ENCODE data around the gene SLC37A2. TPM values are rescaled to one million over a fixed set of nuclear protein-coding genes. Genes with fewer than 3 reads are reported as not detected.

SLC37A2 gene
- total RNA-seq, 1 experiment from 2014 or later: 0.41 TPM

GRCh38 chr11:125128450-125128849, 65.3 kb downstream of the SLC37A2 start:
- Histone ChIP-seq H3K4me2 (ENCODE audit: low read depth, low read length, poor library complexity, severe bottlenecking) (no peak overlapping the region), H3K27ac (ENCODE audit: low read length) (no peak overlapping the region), H3K9me3 (ENCODE audit: low read length) (no peaks in the 10 kb centered on the region), H3K79me2 (ENCODE audit: low read length) (no peaks in the 10 kb centered on the region), H3K4me3 (ENCODE audit: low read length) (no peak overlapping the region), H4K20me1 (ENCODE audit: insufficient read depth, low read depth, low read length) (no peaks in the 10 kb centered on the region), H3K36me3 (ENCODE audit: insufficient read depth, low read length) (no peaks in the 10 kb centered on the region), H3K4me1 (ENCODE audit: low read length) (peaks cover 4% of the 10 kb centered on the region; the same call in 1 of the 2 replicates), H3K9me2 (replicated peaks; ENCODE audit: insufficient read depth, low read length) (no peaks in the 10 kb centered on the region), H3K9ac (ENCODE audit: low read length) (no peak overlapping the region), H2AFZ (ENCODE audit: low read length) (no peak overlapping the region), H3K27me3 (ENCODE audit: low read length) (no peaks in the 10 kb centered on the region)
- no peak for DNase-seq

DNA sequence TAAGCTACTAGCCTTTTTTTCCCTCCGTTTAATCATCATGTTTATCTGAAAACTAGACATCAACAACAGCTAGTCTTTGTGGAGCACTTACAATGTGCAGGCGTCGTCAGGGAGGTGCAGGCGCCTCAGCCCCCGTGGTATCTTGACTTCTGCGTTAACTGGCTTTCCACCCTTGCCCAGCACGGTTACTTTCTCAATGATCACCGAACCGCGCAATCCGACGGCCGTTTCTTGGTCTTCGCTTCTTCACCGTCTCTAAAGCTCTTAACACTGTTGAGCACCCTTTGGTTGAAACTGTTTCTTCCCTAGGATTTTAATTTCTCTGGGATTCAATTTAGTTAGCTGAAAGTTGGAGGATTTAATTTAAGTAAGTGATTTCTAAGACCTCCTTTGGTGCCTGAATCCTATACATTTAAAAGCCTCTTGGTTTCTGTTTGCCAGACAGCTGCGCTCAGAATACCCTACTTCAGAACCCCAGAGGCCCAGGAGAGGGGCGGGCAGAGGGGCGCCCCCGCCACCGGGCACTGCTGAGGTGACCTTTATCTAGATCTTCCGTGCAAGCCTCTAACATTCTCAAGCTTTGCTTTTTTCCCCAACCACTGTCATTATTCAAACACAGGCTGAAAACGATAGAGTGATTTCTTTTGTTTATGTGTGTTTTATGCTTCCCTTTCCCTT, 66.3 kb downstream of the SLC37A2 start:
- H4K20me1 ChIP-seq (ENCODE audit: insufficient read depth, low read depth, low read length): no peaks in the 10 kb centered on the region
- H3K9me2 ChIP-seq (replicated peaks; ENCODE audit: insufficient read depth, low read length): no peaks in the 10 kb centered on the region
- no peak for DNase-seq
- no peak overlapping the region for H2AFZ ChIP-seq (ENCODE audit: low read length)
- H3K9me3 ChIP-seq (ENCODE audit: low read length): no peaks in the 10 kb centered on the region
- H3K79me2 ChIP-seq (ENCODE audit: low read length): no peaks in the 10 kb centered on the region
- H3K4me2 ChIP-seq (ENCODE audit: low read depth, low read length, poor library complexity, severe bottlenecking): no peak overlapping the region
- no peak overlapping the region for H3K4me3 ChIP-seq (ENCODE audit: low read length)
- no peak overlapping the region for H3K9ac ChIP-seq (ENCODE audit: low read length)
- no peaks in the 10 kb centered on the region for H3K27me3 ChIP-seq (ENCODE audit: low read length)
- H3K36me3 ChIP-seq (ENCODE audit: insufficient read depth, low read length): no peaks in the 10 kb centered on the region
- peaks cover 2% of the 10 kb centered on the region; the same call in 1 of the 2 replicates for H3K4me1 ChIP-seq (ENCODE audit: low read length)
- H3K27ac ChIP-seq (ENCODE audit: low read length): no peak overlapping the region

- H3K27me3 ChIP-seq (ENCODE audit: low read length): no peaks in the 10 kb centered on the region
- H3K4me1 ChIP-seq (ENCODE audit: low read length): no peaks in the 10 kb centered on the region
- no peaks in the 10 kb centered on the region for H4K20me1 ChIP-seq (ENCODE audit: insufficient read depth, low read depth, low read length)
- no peak overlapping the region for H3K4me2 ChIP-seq (ENCODE audit: low read depth, low read length, poor library complexity, severe bottlenecking)
- no peaks in the 10 kb centered on the region for H3K79me2 ChIP-seq (ENCODE audit: low read length)
- H3K9me3 ChIP-seq (ENCODE audit: low read length): no peaks in the 10 kb centered on the region
- H3K4me3 ChIP-seq (ENCODE audit: low read length): no peak overlapping the region
- no peak overlapping the region for H3K9ac ChIP-seq (ENCODE audit: low read length)
- no peak overlapping the region for H2AFZ ChIP-seq (ENCODE audit: low read length)
- no peak overlapping the region for H3K27ac ChIP-seq (ENCODE audit: low read length)
- H3K36me3 ChIP-seq (ENCODE audit: insufficient read depth, low read length): no peaks in the 10 kb centered on the region
- DNase-seq: no peak
- H3K9me2 ChIP-seq (replicated peaks; ENCODE audit: insufficient read depth, low read length): no peaks in the 10 kb centered on the region
Measured at GRCh38 chr11:125132071-125132470, 69.0 kb downstream of the SLC37A2 start.

DNA sequence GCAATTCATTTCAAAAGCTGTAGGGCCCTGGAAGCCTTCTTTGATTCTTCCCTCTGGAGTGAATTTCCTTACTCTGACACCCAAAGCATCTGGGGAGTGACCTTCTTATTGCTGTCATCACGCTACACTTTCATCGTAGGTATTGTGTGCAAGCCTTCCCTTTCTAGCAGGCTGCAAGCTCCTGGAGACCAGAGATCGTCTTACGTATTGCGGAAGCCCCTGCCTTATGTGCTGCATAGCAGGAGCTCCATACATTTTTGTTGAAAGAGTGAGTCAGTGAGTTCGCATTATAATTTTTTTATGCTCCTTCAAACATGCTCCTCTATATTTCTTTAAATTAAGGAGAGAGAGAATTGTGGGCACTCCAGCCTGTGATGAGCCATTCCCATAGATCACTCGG, 69.5 kb downstream of the SLC37A2 start:
- H3K4me2 ChIP-seq (ENCODE audit: low read depth, low read length, poor library complexity, severe bottlenecking): no peak overlapping the region
- no peak for DNase-seq
- H3K4me3 ChIP-seq (ENCODE audit: low read length): no peak overlapping the region
- H3K9me3 ChIP-seq (ENCODE audit: low read length): no peaks in the 10 kb centered on the region
- H3K27ac ChIP-seq (ENCODE audit: low read length): no peak overlapping the region
- no peaks in the 10 kb centered on the region for H3K27me3 ChIP-seq (ENCODE audit: low read length)
- no peaks in the 10 kb centered on the region for H3K4me1 ChIP-seq (ENCODE audit: low read length)
- H3K36me3 ChIP-seq (ENCODE audit: insufficient read depth, low read length): no peaks in the 10 kb centered on the region
- no peak overlapping the region for H2AFZ ChIP-seq (ENCODE audit: low read length)
- H3K79me2 ChIP-seq (ENCODE audit: low read length): no peaks in the 10 kb centered on the region
- H3K9ac ChIP-seq (ENCODE audit: low read length): no peak overlapping the region
- no peaks in the 10 kb centered on the region for H3K9me2 ChIP-seq (replicated peaks; ENCODE audit: insufficient read depth, low read length)
- no peaks in the 10 kb centered on the region for H4K20me1 ChIP-seq (ENCODE audit: insufficient read depth, low read depth, low read length)

DNA sequence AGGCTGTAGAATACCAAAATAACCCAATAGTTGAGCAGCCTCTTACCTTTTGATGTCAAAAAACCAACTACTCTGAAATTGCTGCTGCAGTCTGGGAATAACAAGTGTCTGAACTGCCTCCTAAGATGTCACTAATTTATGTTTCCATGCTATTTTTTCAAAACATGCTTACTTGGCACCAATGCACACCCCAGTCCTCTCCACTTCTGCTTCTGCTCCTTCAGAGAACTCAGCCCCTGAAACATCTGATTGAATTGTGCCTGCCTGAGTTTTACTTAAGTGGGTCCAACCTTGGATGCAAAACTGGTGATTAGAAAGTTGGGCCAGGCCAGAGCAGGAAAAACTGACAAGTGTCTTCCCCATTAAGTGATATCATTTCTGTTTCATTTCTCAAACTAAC, 72.9 kb downstream of the SLC37A2 start:
- H3K4me2 ChIP-seq (ENCODE audit: low read depth, low read length, poor library complexity, severe bottlenecking): no peak overlapping the region
- no peak overlapping the region for H3K27ac ChIP-seq (ENCODE audit: low read length)
- no peaks in the 10 kb centered on the region; the same call in 1 of the 2 replicates for H3K4me1 ChIP-seq (ENCODE audit: low read length)
- H2AFZ ChIP-seq (ENCODE audit: low read length): no peak overlapping the region
- H3K27me3 ChIP-seq (ENCODE audit: low read length): no peaks in the 10 kb centered on the region
- H4K20me1 ChIP-seq (ENCODE audit: insufficient read depth, low read depth, low read length): no peaks in the 10 kb centered on the region
- no peak overlapping the region for H3K9ac ChIP-seq (ENCODE audit: low read length)
- no peaks in the 10 kb centered on the region for H3K36me3 ChIP-seq (ENCODE audit: insufficient read depth, low read length)
- H3K79me2 ChIP-seq (ENCODE audit: low read length): no peaks in the 10 kb centered on the region
- no peaks in the 10 kb centered on the region for H3K9me3 ChIP-seq (ENCODE audit: low read length)
- no peaks in the 10 kb centered on the region for H3K9me2 ChIP-seq (replicated peaks; ENCODE audit: insufficient read depth, low read length)
- H3K4me3 ChIP-seq (ENCODE audit: low read length): no peak overlapping the region
- DNase-seq: no peak

GRCh38 chr11:125138966-125139365, 75.9 kb downstream of the SLC37A2 start:
- DNase-seq: no peak
- H3K4me2 ChIP-seq (ENCODE audit: low read depth, low read length, poor library complexity, severe bottlenecking): no peak overlapping the region
- H3K79me2 ChIP-seq (ENCODE audit: low read length): no peaks in the 10 kb centered on the region
- H3K4me3 ChIP-seq (ENCODE audit: low read length): no peak overlapping the region
- no peak overlapping the region for H2AFZ ChIP-seq (ENCODE audit: low read length)
- H3K27me3 ChIP-seq (ENCODE audit: low read length): no peaks in the 10 kb centered on the region
- H3K9me3 ChIP-seq (ENCODE audit: low read length): no peaks in the 10 kb centered on the region
- H3K9ac ChIP-seq (ENCODE audit: low read length): no peak overlapping the region
- no peaks in the 10 kb centered on the region for H4K20me1 ChIP-seq (ENCODE audit: insufficient read depth, low read depth, low read length)
- no peak overlapping the region for H3K27ac ChIP-seq (ENCODE audit: low read length)
- no peaks in the 10 kb centered on the region for H3K36me3 ChIP-seq (ENCODE audit: insufficient read depth, low read length)
- H3K9me2 ChIP-seq (replicated peaks; ENCODE audit: insufficient read depth, low read length): no peaks in the 10 kb centered on the region
- peaks cover 7% of the 10 kb centered on the region for H3K4me1 ChIP-seq (ENCODE audit: low read length)

- Histone ChIP-seq H2AFZ (ENCODE audit: low read length) (no peak overlapping the region), H3K4me2 (ENCODE audit: low read depth, low read length, poor library complexity, severe bottlenecking) (no peak overlapping the region), H3K9ac (ENCODE audit: low read length) (no peak overlapping the region), H3K4me3 (ENCODE audit: low read length) (no peak overlapping the region), H3K9me2 (replicated peaks; ENCODE audit: insufficient read depth, low read length) (no peaks in the 10 kb centered on the region), H3K79me2 (ENCODE audit: low read length) (no peaks in the 10 kb centered on the region), H3K36me3 (ENCODE audit: insufficient read depth, low read length) (no peaks in the 10 kb centered on the region), H3K27me3 (ENCODE audit: low read length) (no peaks in the 10 kb centered on the region), H3K9me3 (ENCODE audit: low read length) (no peaks in the 10 kb centered on the region), H4K20me1 (ENCODE audit: insufficient read depth, low read depth, low read length) (no peaks in the 10 kb centered on the region), H3K27ac (ENCODE audit: low read length) (no peak overlapping the region), H3K4me1 (ENCODE audit: low read length) (peaks cover 7% of the 10 kb centered on the region)
- DNase-seq: no peak
Measured at GRCh38 chr11:125139778-125140177, 76.7 kb downstream of the SLC37A2 start.
